Epidermal melanocyte (primary cell): ENCODE data around the gene FBXL17.

ENCODE experiments used
- DNase-seq: peaks from one replicate; pipeline ENCODE4 v3.0.0; 2011; ENCODE audit warnings: low spot score; ENCODE audit not compliant: insufficient read length

FBXL17 gene

GRCh38 chr5:108373426-108373825 is 8.5 kb downstream of the FBXL17 start:
- no peak for DNase-seq

DNA sequence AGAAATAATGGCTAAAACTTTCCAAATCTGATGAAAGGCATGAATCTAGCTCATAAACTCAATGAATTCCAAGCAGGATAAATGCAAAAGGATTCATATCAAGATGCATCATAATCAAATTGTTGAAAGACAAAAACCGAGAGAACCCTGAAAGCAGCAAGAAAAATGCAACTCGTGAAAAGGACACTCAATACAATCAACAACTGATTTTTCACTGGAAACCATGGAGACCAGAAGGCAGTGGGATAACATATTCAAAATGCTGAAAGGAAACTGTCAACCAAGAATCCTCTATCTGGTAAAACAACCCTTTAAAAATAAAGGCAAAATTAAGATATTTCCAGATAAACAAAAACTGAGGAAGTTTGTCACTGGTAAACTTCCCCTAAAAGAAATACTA is 9.5 kb downstream of the FBXL17 start:
- no peak for DNase-seq

DNA sequence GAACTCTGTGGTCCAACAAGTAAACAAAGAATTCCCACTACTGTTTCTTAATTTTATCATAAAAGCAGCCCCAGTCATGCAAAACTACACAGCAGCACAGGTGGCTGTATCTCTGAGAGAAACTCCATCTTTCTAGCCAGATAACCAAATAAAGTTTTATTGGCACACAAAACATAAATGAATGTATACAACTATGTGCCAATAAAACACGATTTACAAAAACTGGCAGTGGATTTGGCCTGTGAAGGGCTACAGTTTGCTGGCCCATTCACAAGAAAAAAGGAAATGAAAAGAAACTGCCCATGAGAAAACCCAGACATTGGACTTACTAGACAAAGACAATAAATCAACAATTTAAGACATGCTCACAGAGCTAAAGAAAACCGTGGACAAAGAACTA is 10.6 kb downstream of the FBXL17 start:
- DNase-seq = no peak

GRCh38 chr5:108369167-108369566 is 12.7 kb downstream of the FBXL17 start:
- DNase-seq = no peak

DNA sequence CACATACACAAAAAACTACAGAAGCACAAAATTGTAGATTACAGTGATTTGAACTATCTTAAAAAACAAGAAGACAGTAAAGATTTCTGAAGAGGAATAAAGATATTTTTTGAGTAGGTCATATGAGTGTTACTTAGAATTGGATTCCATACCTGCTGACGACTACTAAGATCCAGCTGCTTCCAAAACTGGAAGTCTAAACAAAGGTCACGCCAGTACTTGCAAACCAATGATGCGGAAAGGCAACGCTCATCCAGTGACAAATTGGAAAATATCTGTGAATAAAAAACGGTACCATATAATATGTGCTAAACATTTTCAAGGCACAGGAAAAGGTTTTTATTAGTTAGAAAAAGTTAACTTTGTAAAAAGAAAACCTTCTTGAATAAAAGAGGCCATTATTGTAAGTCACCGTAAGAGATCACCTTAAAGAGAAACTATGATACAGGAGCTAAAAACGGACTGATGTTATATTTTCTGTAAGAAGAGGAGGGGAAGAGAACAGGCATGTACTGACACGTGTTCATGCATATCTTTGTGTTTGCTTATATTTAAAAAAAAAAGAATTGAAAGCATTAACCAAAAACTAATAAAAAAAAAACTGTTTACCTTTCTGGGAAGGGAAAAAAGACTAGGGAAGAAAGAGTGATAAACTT is 14.1 kb downstream of the FBXL17 start:
- no peak for DNase-seq

DNA sequence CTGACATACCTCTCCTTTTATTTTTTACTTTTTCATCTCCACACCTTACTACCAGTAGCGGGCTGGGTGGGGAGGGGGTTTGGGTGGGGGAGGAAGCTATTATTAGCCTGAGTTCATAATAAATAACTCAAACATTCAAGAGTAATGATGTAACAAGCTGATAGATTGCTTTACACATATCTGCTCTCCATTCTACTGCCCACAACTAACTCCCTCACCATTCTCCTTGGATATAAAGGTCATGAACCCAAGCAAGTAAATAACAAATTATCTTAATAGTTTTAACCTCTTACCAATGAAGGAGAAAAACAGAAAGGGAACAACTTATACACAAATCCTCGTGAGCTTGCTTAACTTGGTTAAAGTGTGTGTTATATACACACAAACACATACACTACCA is 15.4 kb downstream of the FBXL17 start:
- DNase-seq = no peak

- DNase-seq = no peak
These were observed 20.1 kb downstream of the FBXL17 start for GRCh38 chr5:108361771-108362170.

GRCh38 chr5:108361239-108361638 is 20.7 kb downstream of the FBXL17 start:
- DNase-seq = no peak

- no peak for DNase-seq
These were observed 21.6 kb downstream of the FBXL17 start for GRCh38 chr5:108360280-108360679.

DNA sequence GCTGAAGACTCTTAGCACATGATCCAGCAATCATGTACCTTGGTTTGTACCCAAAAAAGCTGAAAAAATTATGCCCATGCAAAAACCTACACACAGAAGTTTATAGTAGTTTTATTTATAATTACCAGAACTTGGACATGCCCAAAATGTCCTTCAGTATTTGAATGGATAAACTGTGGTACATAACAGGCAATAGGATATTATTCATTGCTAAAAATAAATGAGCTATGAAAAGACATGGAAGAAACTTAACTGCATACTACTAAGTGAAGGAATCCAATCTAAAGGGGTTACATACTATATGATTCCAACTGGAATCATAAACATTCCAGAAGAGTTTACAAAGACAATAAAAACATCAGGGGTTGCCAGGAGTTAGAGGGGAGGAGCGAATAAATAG is 25.6 kb downstream of the FBXL17 start:
- no peak for DNase-seq

- no peak for DNase-seq
These were observed 28.8 kb downstream of the FBXL17 start for GRCh38 chr5:108353087-108353486.

- no peak for DNase-seq
These were observed 36.2 kb downstream of the FBXL17 start for GRCh38 chr5:108345541-108346171.

DNA sequence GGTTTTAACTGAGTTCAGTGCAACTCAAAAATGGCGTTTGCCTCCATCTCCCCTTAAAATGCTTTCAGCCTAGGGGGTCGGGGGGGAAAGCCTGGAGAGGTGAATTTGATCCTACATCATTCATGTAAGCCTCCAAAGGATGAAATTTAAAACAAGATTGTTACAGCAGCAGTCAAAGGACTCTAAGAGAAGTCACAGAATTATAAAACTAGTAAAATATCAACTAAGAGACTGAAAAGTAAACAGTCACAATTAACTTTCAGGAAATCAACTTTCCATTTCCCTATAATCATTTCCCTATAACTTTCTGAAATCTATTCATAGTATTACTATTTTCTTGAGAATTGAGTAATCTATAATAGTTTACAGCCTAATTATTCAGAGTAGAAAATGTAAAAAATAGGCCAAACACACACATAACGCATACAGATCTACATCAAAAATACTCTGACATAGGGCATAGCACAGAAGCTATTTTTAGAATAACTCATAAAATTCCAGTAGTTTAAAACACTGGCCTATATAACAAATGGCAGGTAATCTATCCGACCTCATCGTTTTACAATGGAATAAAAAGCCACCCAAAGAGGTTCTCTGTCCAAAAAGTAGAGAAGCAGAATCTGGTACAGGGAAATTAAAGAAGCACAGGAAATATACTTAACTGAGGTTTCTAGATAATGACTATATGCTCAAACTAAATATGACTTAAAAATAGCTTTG is 37.6 kb downstream of the FBXL17 start:
- DNase-seq = no peak

- no peak for DNase-seq
These were observed 40.0 kb downstream of the FBXL17 start for GRCh38 chr5:108341866-108342265.

GRCh38 chr5:108340131-108340530 is 41.8 kb downstream of the FBXL17 start:
- DNase-seq = no peak

DNA sequence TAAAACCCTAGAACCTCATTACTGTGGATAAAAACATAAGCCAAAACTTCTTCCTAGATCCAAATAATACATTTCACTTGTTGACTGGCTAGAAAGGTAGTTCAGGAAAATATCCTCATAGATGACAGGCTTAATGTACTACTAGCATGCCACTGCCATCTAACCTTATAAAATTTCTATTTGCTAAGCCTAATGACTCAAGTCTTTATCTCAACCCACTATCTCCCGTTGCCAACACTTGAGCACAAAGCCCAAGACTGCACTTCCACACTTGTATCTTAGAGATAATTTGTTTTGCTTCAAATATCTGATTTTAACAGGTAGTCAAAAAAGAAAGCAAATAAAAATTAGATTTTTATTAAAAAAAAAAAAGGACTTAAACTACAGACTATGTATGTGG is 42.7 kb downstream of the FBXL17 start:
- DNase-seq = no peak

DNA sequence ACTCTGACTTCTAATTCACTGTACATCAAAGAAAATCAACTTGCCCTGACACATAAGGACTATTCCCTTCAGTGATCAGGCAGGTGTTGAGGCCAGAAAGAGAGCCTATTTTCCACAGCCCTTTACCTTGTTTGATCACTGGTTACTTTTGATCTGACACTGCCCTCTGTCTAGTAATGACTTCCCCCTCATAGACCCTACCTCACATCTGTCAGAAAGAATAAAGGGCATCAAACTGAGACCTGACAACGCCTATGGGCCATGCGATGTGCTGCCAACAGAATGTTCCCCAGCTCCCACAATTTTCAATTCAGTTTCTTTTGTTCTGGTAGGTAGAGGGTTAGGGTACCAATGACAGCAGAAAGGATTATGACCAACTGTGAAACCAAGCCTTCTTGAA is 47.7 kb downstream of the FBXL17 start:
- DNase-seq = no peak

GRCh38 chr5:108326982-108327381 is 54.9 kb downstream of the FBXL17 start:
- DNase-seq = no peak

DNA sequence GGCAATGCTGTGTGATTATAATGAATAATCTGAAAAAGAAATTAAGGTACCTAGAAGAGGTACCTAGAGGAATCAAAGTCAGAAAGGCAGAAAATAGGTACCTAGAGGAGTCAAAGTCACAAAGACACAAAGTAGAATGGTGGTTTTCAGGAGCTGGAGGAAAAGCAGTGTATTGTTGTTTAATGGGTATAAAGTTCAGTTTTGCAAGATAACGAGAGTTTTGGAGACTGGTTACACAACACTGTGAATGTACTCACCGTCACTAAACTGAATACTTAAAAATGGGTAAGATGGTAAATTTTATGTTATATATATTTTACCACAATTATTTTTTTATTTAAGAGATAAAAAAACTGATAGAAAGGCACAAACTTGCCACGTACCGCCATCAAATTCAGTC is 57.0 kb downstream of the FBXL17 start:
- DNase-seq = no peak

DNA sequence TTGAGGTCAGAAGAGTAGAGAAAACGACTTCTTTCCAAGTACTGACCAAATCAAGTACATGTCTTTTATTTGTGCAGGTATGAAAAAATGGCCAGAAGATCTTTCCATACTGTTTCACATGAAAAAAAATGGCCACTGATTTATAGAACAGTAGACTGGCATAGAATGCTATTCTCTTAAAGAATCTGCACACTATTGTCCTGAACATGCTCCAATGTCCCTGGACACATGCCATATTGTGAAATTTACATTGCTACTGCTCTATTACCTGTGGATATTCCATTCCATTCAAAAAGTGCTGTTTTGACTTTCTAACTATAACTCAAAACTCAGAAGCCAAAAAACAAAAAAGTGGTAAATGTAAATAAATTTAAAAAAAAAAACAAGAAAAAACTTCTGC is 60.6 kb downstream of the FBXL17 start:
- no peak for DNase-seq

DNA sequence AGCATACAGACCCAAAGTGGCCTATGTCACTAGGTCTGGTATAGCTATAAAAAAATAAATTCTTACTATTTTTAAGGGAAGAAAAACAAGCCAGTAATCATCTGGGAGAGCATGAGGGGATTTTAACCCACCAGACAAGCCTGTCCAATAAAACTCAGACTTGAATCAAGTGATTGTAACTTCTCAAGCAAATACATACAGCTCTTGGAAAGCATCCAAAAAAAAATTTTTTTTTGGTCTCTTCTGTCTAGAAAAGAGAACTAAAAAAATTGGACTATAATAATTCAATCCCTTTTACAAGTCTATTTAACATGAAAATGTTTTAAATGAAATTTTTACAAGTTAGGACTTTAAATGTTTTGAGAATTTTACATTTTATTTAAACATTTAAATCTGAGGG is 61.7 kb downstream of the FBXL17 start:
- no peak for DNase-seq

DNA sequence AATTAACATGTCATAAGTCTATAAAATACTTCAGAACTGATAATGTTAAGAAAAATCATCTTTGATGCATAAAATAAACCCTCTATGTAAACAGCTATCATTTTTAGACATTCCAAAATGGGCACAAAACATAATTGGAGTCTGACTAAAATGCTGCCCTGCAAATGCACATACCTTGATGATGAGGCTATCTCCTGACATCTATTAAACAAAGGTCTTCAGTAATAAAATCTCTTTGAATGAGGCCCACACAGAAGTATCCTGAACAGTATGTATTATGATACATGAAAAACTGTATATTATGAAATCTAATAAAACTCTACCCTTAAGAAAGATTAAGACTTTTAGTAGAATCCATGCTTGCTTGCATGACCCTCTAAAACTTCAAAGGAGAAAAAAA is 66.1 kb downstream of the FBXL17 start:
- no peak for DNase-seq

- no peak for DNase-seq
These were observed 69.6 kb downstream of the FBXL17 start for GRCh38 chr5:108312258-108312657.
